Activated CD8-positive, alpha-beta memory T cell treated with anti-CD3 and anti-CD28 coated beads, Interleukin-2, amount 50 U/mL, for 24 hours (primary cell): Measurements from ENCODE around the gene ABCC3.
"Not testable (repeated sequence)": the region's sequence is repeated elsewhere in the genome, so short reads cannot be mapped to it uniquely, and the experiment has no call there.

ENCODE experiments used
- DNase-seq: peaks from one replicate; pipeline ENCODE4 v3.0.0-alpha.2; 2020; ENCODE audit errors: extremely low read depth

The ABCC3 gene

GRCh38 chr17:50707289-50708049 lies 72.8 kb downstream of the ABCC3 start, which contains the start of gene ANKRD40:
Gene ANKRD40 (minus strand): TSS chr17:50707914. CDS start chr17:50707654, 260 bp downstream.
- DNase-seq = peak; percentile 71

DNA sequence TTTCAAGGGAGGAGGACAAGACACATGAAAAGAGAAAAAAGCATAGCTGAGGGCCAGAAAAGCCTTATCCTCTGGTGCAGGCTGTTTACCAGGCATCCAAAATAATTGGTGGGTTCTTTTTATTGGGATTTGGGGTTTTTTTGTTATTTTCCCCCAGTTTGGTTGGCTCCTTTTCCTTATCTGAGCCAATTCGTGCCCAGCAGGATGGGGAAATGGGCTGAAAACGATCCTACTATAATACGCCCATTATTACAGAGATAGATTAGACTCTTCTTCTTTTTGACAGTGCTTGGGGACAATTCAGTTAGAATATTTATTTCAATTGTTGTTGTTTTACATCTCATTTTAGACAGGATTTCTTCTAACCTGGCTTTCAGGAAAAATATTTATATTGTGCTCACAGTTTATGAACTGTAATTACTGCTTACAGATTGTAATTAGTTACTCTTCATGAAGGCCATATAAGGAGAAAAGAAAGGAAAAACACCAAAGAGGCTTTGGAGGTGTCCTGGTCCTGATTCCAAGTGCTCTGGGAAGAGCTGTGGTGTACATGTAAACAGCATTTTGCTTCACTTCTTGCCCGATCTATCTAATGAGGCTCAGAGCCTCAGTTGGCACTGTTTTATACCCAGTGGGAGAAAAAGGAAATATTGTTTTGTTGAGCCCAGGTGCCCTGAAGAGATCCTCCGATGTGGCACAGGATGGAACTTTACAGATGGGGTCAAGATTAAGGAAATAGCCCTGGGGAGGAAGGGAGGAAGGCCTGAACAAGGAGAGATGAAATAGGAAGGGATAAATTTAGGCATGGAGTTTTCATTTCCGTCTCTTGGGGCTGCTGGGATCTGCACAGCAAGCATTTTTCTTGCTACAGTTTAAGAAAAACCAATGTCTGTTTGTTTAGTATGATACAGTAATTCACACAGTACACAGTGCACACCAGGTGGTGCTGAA lies 73.6 kb downstream of the ABCC3 start:
- DNase-seq = no peak

DNA sequence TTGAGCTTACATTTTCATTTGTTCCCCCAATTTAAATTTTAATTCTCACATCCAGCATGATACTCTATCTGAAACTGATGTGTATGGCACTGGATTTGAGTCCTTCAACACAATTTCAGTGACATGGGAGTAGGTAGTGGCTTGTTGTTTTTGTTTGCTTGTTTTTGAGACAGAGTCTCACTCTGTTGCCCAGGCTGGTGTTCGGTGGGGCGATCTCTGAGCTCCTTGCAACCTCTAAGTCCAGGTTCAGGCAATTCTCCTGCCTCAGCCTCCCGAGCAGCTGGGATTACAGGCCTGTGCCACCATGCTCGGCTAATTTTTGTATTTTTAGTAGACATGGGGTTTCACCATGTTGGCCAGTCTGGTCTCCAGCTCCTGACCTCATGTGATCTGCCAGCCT lies 74.4 kb downstream of the ABCC3 start:
- not testable (repeated sequence) for DNase-seq

- DNase-seq = no peak
Observed at GRCh38 chr17:50710025-50710424, 75.3 kb downstream of the ABCC3 start.

DNA sequence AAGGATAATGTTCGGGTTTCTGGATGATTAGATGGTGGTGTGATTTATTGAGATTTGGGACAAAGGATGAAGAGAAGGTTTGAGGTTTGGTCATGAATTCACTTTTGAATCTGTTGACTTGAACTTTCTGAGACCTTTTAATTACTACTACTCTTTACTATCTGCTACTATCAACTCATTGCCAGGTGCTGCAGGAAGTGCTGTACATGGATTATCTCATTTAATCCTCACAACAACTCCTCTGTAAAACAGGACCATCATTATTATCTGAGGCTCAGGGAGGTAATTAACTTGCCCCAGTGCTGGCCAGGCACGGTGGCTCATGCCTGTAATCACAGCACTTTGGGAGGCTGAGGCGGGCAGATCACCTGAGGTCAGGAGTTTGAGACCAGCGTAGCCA lies 76.0 kb downstream of the ABCC3 start:
- no peak for DNase-seq

DNA sequence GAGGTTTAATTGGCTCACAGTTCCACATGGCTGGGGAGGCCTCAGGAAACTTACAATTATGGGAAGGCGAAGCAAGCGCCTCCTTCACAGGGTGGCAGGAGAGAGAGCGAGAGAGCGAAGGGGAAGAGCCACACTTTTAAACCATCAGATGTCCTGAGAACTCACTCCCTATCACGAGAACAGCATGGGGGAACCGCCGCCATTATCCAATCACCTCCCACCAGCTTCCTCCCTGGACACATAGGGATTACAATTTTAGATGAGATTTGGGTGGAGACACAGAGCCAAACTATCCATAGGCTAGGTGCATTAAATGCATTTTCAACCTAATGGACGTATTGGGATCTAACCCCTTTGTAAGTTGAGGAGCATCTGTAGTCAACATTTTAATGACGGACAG lies 78.0 kb downstream of the ABCC3 start:
- DNase-seq = no peak

DNA sequence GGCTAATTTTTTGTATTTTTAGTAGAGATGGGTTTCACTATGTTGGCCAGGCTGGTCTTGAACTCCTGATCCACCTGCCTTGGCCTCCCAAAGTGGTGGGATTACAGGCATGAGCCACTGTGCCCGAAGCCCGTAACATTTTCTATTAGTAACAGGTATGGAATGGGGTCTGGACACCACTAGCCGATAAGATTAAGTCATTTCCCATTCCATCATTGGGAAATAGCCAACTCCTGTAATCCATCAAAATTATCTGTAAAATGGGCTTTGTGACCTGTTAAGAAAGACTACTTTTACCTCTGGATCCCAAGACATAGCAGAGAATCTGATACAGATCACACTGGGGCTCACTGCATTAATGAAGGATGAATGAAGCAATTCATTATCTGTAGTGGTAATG lies 80.8 kb downstream of the ABCC3 start:
- no peak for DNase-seq

DNA sequence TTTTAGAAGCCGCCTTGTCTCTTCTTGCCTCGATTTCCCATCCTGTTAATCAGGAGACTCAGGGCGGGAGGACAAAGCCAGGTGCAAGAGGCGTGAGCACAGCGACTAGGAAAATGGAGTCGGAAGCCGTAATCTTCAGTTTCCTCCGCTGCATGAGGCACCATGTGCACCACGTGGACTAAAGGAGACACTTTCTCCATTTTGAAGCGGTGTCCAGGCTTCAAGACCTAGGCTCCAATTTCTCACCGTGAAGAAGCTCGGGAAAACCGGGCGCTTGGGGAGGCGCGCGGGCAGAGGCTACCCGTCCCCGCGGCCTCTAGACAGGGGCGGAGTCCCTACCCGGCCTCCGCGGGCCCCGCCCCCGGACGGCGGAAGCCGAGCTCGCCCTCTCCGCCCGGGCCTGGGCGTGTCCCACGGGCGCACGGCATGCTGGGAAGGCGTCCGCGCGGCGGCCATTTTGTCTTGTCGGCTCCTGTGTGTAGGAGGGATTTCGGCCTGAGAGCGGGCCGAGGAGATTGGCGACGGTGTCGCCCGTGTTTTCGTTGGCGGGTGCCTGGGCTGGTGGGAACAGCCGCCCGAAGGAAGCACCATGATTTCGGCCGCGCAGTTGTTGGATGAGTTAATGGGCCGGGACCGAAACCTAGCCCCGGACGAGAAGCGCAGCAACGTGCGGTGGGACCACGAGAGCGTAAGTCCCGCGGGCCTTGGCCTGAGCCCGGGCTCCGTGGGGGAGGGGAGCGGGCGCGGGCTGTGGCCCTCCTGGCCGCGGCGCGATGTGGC lies 84.7 kb downstream of the ABCC3 start, which contains the start of gene LUC7L3:
LUC7L3 (plus strand) TSS at position 460 of the 780 bp plus-strand sequence; CDS start at position 590, 130 bp downstream.
- peak; percentile 75 for DNase-seq

- no peak for DNase-seq
Observed at GRCh38 chr17:50719924-50720794, 85.5 kb downstream of the ABCC3 start.

DNA sequence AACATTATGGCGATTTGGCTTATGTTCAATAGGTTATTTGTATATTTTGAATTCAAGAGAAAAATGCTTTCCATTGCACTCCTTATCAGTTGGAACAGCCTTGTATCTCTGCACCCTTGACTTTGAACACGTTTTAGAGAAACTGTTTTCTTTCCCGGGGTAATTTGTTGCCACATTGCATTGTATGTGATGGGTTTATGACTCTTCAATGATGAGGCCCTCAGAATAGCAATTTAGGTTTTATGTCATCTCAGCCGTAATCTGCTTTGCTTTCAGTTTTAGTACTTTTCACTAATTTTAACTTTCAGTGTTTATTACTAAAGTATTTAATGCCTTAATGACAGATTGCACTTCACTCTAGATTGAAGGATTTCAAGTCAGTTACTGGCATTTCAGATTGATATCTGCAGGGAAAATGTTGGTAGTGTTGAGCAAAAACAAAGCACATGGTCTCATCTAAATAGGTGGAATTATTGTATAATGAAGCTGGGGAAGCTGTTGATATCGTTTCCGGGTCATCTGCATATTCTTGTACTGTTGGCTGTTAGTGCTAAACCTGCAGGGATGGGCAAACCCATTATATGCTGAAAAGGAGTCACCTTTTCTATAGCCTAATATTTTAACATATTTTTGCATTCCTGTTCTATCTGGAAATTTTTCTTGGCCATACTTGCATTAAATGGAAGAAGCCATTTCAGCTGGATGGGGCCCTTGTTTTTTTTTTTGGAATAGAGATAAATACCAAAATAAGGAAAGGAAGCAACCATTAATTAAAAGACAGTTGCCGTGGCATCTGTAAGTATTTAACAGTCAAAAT lies 86.7 kb downstream of the ABCC3 start:
- DNase-seq = no peak

GRCh38 chr17:50722746-50723145 lies 88.1 kb downstream of the ABCC3 start:
- DNase-seq = no peak

- DNase-seq = not testable (repeated sequence)
Observed at GRCh38 chr17:50724622-50725021, 89.9 kb downstream of the ABCC3 start.

GRCh38 chr17:50725769-50726655 lies 91.3 kb downstream of the ABCC3 start:
- no peak for DNase-seq

DNA sequence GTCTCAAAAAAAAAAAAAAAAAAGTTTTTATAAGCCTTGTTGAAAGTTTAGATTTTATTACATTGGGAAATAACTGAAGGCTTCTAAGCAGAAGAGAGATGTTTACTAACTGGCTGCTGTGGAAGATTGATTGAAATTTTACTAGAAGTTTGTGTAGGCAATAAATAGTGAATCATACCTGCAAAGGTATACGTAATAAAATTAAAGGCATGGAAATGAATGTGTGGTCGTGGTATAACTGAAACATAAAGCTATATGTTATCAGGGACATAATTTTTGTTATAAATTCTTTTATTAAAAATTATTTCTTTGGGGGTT lies 93.4 kb downstream of the ABCC3 start:
- DNase-seq = no peak

DNA sequence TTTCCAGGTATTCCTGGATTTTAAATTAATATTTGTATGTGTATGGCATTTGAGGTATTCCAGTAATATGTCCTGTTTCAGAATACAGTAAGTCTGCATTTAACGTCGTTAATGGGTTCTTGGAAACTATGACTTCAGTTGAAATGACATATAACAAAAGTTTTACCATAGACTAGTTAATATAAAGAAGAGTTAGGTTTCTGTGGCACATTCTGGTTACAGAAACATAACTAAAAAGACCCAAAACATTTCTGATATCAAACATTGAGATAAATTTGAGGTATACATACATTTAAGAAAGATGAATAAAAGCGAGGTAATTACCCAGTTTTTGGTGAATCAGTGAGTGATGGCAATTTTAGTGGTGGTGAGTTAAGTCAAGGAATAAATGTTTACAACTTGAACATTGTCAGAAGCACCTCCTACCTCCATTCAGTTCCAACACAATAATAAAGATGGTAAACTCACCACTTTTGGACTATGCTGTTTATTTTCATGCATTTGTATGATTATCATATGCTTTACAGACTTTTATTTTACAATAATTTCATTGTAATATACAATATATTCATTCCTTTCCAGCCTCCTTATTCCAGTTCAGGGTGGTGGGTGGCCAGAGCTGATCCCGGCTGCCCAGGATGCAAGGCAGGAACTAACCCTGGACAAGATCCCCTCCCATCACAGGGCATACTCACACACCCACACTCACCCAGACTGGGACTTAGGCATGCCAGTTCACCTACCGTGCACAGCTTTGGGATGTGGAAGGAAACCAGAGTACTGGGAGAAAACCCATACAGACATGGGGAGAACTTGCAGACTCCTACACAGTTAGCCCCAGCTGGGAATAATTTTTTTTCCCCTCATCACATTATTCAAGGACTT lies 94.4 kb downstream of the ABCC3 start:
- DNase-seq = no peak

DNA sequence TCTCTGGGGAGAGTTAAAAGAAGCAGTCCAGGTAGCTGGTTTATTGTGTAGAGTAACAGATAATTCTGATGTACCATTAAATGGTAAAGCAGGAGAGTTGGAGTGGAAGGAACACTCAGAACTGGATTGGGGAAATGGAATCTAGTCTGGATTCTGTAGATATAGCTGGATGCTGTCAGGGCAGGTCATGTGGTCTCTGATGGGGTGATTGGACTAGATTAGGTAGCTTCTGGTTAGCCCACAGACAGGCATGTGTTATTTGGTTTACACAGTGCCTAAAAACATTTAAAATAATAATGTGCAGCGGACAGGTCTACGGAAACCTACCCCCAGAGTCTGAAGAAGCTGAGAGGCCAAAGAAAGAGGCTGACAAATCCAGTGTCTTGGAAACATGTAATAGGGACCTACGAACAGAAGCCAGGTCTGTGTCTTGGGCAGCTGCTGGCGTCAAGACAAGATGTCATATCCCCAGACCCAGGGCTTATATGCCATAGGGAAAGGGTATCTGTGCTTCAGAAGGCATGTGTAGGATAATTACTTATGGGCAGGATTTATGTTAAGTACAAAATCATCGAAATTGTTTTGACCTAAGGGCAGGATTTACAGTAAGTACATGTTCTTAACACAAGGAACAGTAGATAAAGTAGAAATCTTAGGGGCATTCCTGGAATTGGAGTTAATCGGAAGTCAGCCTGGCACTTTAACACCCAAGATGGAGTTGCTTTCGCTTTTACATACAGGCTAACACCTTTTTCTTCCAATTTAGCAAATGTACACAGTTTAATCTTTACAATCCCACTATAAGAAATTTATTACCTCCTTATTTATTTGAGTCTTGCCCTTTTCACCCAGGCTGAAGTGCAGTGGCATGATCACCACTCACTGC lies 97.1 kb downstream of the ABCC3 start:
- DNase-seq = no peak

DNA sequence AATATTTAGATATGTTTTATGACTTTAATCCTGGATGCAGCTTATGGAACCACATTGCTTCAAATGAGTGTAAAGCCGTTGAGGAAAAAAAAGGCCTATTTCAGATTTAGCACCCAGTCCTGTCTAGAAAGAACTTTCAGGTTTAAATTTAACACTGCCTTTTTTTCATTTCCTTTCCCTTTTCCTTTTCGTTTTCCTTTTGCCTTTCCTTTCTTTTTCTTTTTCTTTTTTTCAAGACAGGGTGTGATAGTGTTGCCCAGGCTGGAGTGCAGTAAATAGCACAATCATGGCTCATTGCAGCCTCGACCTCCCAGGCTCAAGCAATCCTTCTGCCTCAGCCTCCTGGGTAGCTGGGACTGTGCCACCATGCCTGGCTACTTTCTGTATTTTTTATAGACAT lies 100.6 kb downstream of the ABCC3 start:
- no peak for DNase-seq
